BJ (cell line): ENCODE measurements around the gene AKT2. TPM values are rescaled to one million over a fixed set of nuclear protein-coding genes. Genes with fewer than 3 reads are reported as not detected.

ENCODE experiments used
- CTCF ChIA-PET: fragments of 350-600 bp; formaldehyde crosslinking; extraction: SDS; loops from one replicate; lab custom pipeline; 2021; ENCODE audit warnings: antibody characterized with exemption, inconsistent platforms; lab: Yijun Ruan, JAX
- POLR2A ChIA-PET: fragments of 300-600 bp; sonication (Branson Sonifier 250); formaldehyde crosslinking; extraction: SDS; loops from one replicate; lab custom pipeline; 2021; ENCODE audit warnings: antibody characterized with exemption; lab: Charles Lee
- DNase-seq: peaks from one replicate; pipeline ENCODE4 v3.0.0-alpha.2; 2011; ENCODE audit warnings: low read depth
- H3K27me3 ChIP-seq: 2 replicates; pipeline ENCODE4 v1.6.0; 2011; ENCODE audit warnings: low read length; ENCODE audit not compliant: control insufficient read depth, insufficient read depth
- H3K36me3 ChIP-seq: 2 replicates; pipeline ENCODE4 v1.5.1; 2011; ENCODE audit warnings: low read length; ENCODE audit not compliant: control insufficient read depth, insufficient read depth
- H3K4me3 ChIP-seq: 2 replicates; pipeline ENCODE4 v1.5.1; 2011; ENCODE audit warnings: low read depth, mild to moderate bottlenecking, control low read depth, low read length
- polyA plus RNA-seq: library from polyadenylated mRNA; depleted of rRNA; stranded (reverse); fragments of >200 nt; gene quantifications from 2 replicates; pipeline ENCODE4 v1.2.3, GENCODE V29; 2011
- TF ChIP-seq, protein P1 (sequence below): IDR thresholded peaks from 2 replicates; pipeline ENCODE4 v1.5.1; 2011; ENCODE audit warnings: low read depth, mild to moderate bottlenecking, control low read depth, inconsistent platforms, low read length, moderate library complexity; ENCODE audit not compliant: insufficient read depth

AKT2 gene
- polyA plus RNA-seq, 1 experiment: 162 TPM

GRCh38 chr19:40274585-40275544, 10.3 kb downstream of the AKT2 start:
- CTCF ChIA-PET: no interaction called here

DNA sequence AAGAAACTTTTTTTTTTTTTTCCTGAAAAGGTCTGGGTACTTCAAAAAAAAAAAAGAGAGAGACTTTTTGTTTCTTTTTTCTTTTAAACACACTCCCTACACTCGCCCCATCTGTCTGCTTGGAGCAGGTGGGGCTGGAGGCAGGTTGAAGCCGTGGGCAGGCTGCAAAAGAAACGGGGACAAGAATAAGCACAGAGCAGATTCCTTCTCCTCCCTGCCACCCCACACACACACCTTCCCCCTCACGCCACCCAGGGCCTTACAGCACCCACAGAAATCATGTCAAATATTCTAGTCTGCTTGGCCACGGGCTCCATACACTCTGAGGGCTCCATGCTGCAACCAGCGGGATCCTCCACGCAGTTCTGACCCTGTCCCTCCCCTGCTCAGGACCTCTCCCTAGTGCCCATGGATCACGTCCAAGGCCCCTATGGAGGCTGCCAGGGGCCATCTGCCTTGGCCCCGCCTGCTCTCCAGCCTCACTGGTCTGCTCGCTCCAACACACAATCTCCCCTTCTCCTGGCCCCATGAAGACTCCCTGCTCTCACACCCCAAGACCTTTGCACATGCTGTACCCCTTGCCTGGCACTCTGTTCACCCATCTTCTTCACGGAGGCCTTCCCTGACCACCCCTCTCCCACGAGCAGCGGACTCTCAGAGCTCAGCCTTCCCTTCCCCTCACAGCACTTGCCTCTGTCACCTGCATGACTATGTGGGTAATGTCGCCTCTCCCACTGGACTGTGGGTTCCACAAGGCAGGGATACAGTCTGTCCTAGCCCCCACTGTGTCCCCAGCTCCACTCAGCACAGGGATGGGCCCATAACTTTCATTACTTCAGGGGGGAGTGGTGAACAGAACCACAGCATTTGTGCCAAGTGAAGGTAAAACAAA, 11.4 kb downstream of the AKT2 start:
- TF ChIP-seq, protein P1, sequence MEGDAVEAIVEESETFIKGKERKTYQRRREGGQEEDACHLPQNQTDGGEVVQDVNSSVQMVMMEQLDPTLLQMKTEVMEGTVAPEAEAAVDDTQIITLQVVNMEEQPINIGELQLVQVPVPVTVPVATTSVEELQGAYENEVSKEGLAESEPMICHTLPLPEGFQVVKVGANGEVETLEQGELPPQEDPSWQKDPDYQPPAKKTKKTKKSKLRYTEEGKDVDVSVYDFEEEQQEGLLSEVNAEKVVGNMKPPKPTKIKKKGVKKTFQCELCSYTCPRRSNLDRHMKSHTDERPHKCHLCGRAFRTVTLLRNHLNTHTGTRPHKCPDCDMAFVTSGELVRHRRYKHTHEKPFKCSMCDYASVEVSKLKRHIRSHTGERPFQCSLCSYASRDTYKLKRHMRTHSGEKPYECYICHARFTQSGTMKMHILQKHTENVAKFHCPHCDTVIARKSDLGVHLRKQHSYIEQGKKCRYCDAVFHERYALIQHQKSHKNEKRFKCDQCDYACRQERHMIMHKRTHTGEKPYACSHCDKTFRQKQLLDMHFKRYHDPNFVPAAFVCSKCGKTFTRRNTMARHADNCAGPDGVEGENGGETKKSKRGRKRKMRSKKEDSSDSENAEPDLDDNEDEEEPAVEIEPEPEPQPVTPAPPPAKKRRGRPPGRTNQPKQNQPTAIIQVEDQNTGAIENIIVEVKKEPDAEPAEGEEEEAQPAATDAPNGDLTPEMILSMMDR: no peak
- Histone ChIP-seq H3K36me3 (peaks cover 3% of the 10 kb centered on the region), H3K4me3 (no peak overlapping the region), H3K27me3 (no peaks in the 10 kb centered on the region)
- CTCF ChIA-PET: no interaction called here
- no peak for DNase-seq
- POLR2A ChIA-PET: no interaction called here

More at GRCh38 chr19:40274585-40275544, 10.3 kb downstream of the AKT2 start:
- DNase-seq: no peak
- Histone ChIP-seq H3K36me3 (peaks cover 3% of the 10 kb centered on the region), H3K4me3 (no peak overlapping the region), H3K27me3 (no peaks in the 10 kb centered on the region)
- TF ChIP-seq, protein P1: no peak
- POLR2A ChIA-PET: no interaction called here

- TF ChIP-seq, protein P1: no peak
- no peak overlapping the region for H3K4me3 ChIP-seq
- CTCF ChIA-PET: no interaction called here
- POLR2A ChIA-PET: no interaction called here
- peaks cover 4% of the 10 kb centered on the region for H3K36me3 ChIP-seq
- H3K27me3 ChIP-seq: no peaks in the 10 kb centered on the region
- DNase-seq: no peak
Measured at GRCh38 chr19:40272261-40272660, 12.9 kb downstream of the AKT2 start.

DNA sequence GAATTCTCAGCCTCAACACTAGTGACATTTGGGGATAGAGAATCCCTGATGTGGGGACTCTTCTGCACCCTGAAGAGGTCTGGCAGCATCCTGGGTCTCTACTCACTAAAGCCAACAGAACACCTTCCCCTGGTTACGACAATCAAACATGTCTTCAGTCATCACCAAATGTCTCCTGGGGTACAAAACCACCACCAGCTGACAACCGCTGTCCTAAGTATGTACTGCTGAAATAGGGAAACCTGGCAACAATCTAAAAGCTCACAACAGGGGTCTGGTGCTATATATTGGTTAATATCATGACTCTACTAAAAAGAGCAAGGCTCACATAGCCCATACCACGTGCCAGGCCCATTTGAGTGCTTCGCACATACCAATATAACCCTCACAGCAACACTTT, 13.4 kb downstream of the AKT2 start:
- CTCF ChIA-PET: interaction anchor here (0.7 kb wide), 1 partner anchor 141 kb away, joined by 3 read pairs; the partner anchor contains the start of gene PRX
- TF ChIP-seq, protein P1: no peak
- POLR2A ChIA-PET: no interaction called here
- DNase-seq: no peak
- Histone ChIP-seq H3K36me3 (peaks cover 7% of the 10 kb centered on the region), H3K4me3 (no peak overlapping the region), H3K27me3 (no peaks in the 10 kb centered on the region)
